Skeletal muscle tissue (tissue), 4 donors: ENCODE measurements around the gene GALNT18. TPM values are rescaled to one million over a fixed set of nuclear protein-coding genes. Genes with fewer than 3 reads are reported as not detected.

Source experiments
- H3K27ac ChIP-seq: one replicate; pipeline ENCODE4 v1.7.0; 2013; ENCODE audit warnings: mild to moderate bottlenecking, low read depth, low read length, inconsistent platforms
- H3K27me3 ChIP-seq, 3 donors: one replicate each; pipeline ENCODE4 v1.7.0; 2013; ENCODE audit warnings: low read length in 3 of 3; ENCODE audit not compliant: control insufficient read depth in 3 of 3, insufficient read depth in 3 of 3
- H3K36me3 ChIP-seq, 3 donors: one replicate each; pipeline ENCODE4 v1.7.0; 2013; ENCODE audit warnings: low read length in 3 of 3; ENCODE audit not compliant: control insufficient read depth in 3 of 3, insufficient read depth in 3 of 3
- H3K4me1 ChIP-seq, 3 donors: one replicate each; pipeline ENCODE4 v1.7.0; 2013; ENCODE audit warnings: low read length in 3 of 3, mild to moderate bottlenecking in 3 of 3; ENCODE audit not compliant: control insufficient read depth in 3 of 3, insufficient read depth in 3 of 3
- H3K4me3 ChIP-seq, 3 donors: one replicate each; pipeline ENCODE4 v1.7.0; 2013; ENCODE audit warnings: low read length in 3 of 3
- H3K9ac ChIP-seq, 3 donors: one replicate each; pipeline ENCODE4 v1.7.0; 2013; ENCODE audit warnings: low read length in 3 of 3, mild to moderate bottlenecking in 3 of 3, moderate library complexity in 2 of 3, low read depth in 1 of 3
- H3K9me3 ChIP-seq, 3 donors: one replicate each; pipeline ENCODE4 v1.7.0; 2013; ENCODE audit warnings: low read length in 3 of 3; ENCODE audit not compliant: control insufficient read depth in 3 of 3
- total RNA-seq: library from RNA; depleted of rRNA; stranded (reverse); fragments of >200 nt; gene quantifications from one replicate; pipeline ENCODE4 v1.2.3, GENCODE V29; 2014
- donor health status: Osteomylitis.

The GALNT18 gene
- total RNA-seq, 1 donor from 2014 or later: 9.4 TPM

GRCh38 chr11:11281626-11282025 lies 340.2 kb downstream of the GALNT18 start:
- Histone ChIP-seq H3K27ac (no peak overlapping the region), H3K27me3 (no peaks in the 10 kb centered on the region), H3K9me3 (no peaks in the 10 kb centered on the region), H3K4me3 (no peak overlapping the region), H3K9ac (no peak overlapping the region), H3K4me1 (peaks cover 0 to 3% (median 2%) of the 10 kb centered on the region in 3 donors), H3K36me3 (no peaks in the 10 kb centered on the region)

GRCh38 chr11:11280826-11281225 lies 341.0 kb downstream of the GALNT18 start:
- Histone ChIP-seq H3K27ac (no peak overlapping the region), H3K4me1 (peaks cover 0 to 3% (median 2%) of the 10 kb centered on the region in 3 donors), H3K27me3 (no peaks in the 10 kb centered on the region), H3K36me3 (no peaks in the 10 kb centered on the region), H3K4me3 (no peak overlapping the region), H3K9ac (no peak overlapping the region), H3K9me3 (no peaks in the 10 kb centered on the region)

GRCh38 chr11:11279956-11280689 lies 341.7 kb downstream of the GALNT18 start:
- Histone ChIP-seq H3K9me3 (no peaks in the 10 kb centered on the region), H3K27ac (no peak overlapping the region), H3K4me3 (no peak overlapping the region), H3K9ac (no peak overlapping the region), H3K4me1 (peaks cover 0 to 3% (median 2%) of the 10 kb centered on the region in 3 donors), H3K27me3 (no peaks in the 10 kb centered on the region), H3K36me3 (no peaks in the 10 kb centered on the region)

GRCh38 chr11:11272254-11272653 lies 349.6 kb downstream of the GALNT18 start:
- Histone ChIP-seq H3K27ac (no peak overlapping the region), H3K27me3 (no peaks in the 10 kb centered on the region), H3K36me3 (peaks cover 0 to 2% (median 0%) of the 10 kb centered on the region in 3 donors), H3K9me3 (no peaks in the 10 kb centered on the region), H3K4me3 (no peak overlapping the region), H3K9ac (no peak overlapping the region), H3K4me1 (no peaks in the 10 kb centered on the region)

- H3K4me1 ChIP-seq: no peaks in the 10 kb centered on the region
- H3K4me3 ChIP-seq: no peak overlapping the region
- H3K27me3 ChIP-seq: no peaks in the 10 kb centered on the region
- H3K9ac ChIP-seq: no peak overlapping the region
- H3K36me3 ChIP-seq: peaks cover 0 to 2% (median 0%) of the 10 kb centered on the region in 3 donors
- H3K9me3 ChIP-seq: no peaks in the 10 kb centered on the region
- H3K27ac ChIP-seq: no peak overlapping the region
Measured at GRCh38 chr11:11270236-11270775, 351.5 kb downstream of the GALNT18 start.

GRCh38 chr11:11268706-11269105 lies 353.1 kb downstream of the GALNT18 start:
- Histone ChIP-seq H3K27ac (no peak overlapping the region), H3K27me3 (no peaks in the 10 kb centered on the region), H3K9me3 (no peaks in the 10 kb centered on the region), H3K9ac (no peak overlapping the region), H3K4me1 (peaks cover under 1 to 4% (median 3%) of the 10 kb centered on the region in 3 donors), H3K4me3 (no peak overlapping the region), H3K36me3 (peaks cover 0 to 2% (median 0%) of the 10 kb centered on the region in 3 donors)

- Histone ChIP-seq H3K36me3 (peaks cover 0 to 2% (median 0%) of the 10 kb centered on the region in 3 donors), H3K9ac (no peak overlapping the region)
Measured at GRCh38 chr11:11268119-11268518, 353.7 kb downstream of the GALNT18 start.

GRCh38 chr11:11267312-11267711 lies 354.5 kb downstream of the GALNT18 start:
- Histone ChIP-seq H3K27me3 (no peaks in the 10 kb centered on the region), H3K9me3 (no peaks in the 10 kb centered on the region), H3K27ac (no peak overlapping the region), H3K36me3 (peaks cover 0 to 2% (median 0%) of the 10 kb centered on the region in 3 donors), H3K4me3 (no peak overlapping the region), H3K4me1 (peaks cover 3 to 7% (median 6%) of the 10 kb centered on the region in 3 donors), H3K9ac (no peak overlapping the region)

More at GRCh38 chr11:11268119-11268518, 353.7 kb downstream of the GALNT18 start:
- Histone ChIP-seq H3K4me3 (no peak overlapping the region), H3K27me3 (no peaks in the 10 kb centered on the region), H3K27ac (no peak overlapping the region), H3K9me3 (no peaks in the 10 kb centered on the region), H3K4me1 (peaks cover 3 to 7% (median 6%) of the 10 kb centered on the region in 3 donors)

GRCh38 chr11:11265994-11266606 lies 355.7 kb downstream of the GALNT18 start:
- Histone ChIP-seq H3K27ac (no peak overlapping the region), H3K4me3 (no peak overlapping the region), H3K9me3 (no peaks in the 10 kb centered on the region), H3K36me3 (peaks cover 0 to 2% (median 0%) of the 10 kb centered on the region in 3 donors), H3K27me3 (no peaks in the 10 kb centered on the region), H3K4me1 (peaks cover 3 to 7% (median 6%) of the 10 kb centered on the region in 3 donors), H3K9ac (no peak overlapping the region)

GRCh38 chr11:11265320-11265719 lies 356.5 kb downstream of the GALNT18 start:
- no peak overlapping the region for H3K4me3 ChIP-seq
- H3K27me3 ChIP-seq: no peaks in the 10 kb centered on the region
- no peak overlapping the region for H3K9ac ChIP-seq
- H3K27ac ChIP-seq: no peak overlapping the region
- H3K36me3 ChIP-seq: no peaks in the 10 kb centered on the region
- no peaks in the 10 kb centered on the region for H3K9me3 ChIP-seq
- peaks cover 3 to 7% (median 6%) of the 10 kb centered on the region in 3 donors for H3K4me1 ChIP-seq
